NCI-H2107 treated with DMSO at 0.1 percent for 48 hours (cell line): ENCODE results near the gene MTG1.

ENCODE experiments used
- DNase-seq: peaks from one replicate; lab custom pipeline; 2025; ENCODE audit not compliant: unreplicated experiment; lab: John Stamatoyannopoulos, UW

The MTG1 gene

GRCh38 chr10:133394064-133394663 lies at the start of gene MTG1:
Gene MTG1, plus strand, starts transcription at chr10:133394157. Its CDS starts 64 bp downstream, at chr10:133394221.
- DNase-seq = peak; percentile 46

GRCh38 chr10:133344236-133344635 lies 49.7 kb upstream of the MTG1 start:
- no peak for DNase-seq

- DNase-seq = no peak
Observed at GRCh38 chr10:133346413-133346812, 47.5 kb upstream of the MTG1 start.

GRCh38 chr10:133347710-133348517 lies 46.0 kb upstream of the MTG1 start:
- no peak for DNase-seq

- DNase-seq = no peak
Observed at GRCh38 chr10:133349160-133349568, 44.8 kb upstream of the MTG1 start.

GRCh38 chr10:133349577-133350011 lies 44.4 kb upstream of the MTG1 start:
- DNase-seq = no peak

- no peak for DNase-seq
Observed at GRCh38 chr10:133350283-133350949, 43.5 kb upstream of the MTG1 start.

GRCh38 chr10:133350950-133351329 lies 43.0 kb upstream of the MTG1 start:
- no peak for DNase-seq

- no peak for DNase-seq
Observed at GRCh38 chr10:133351408-133352318, 42.3 kb upstream of the MTG1 start.

- DNase-seq = no peak
Observed at GRCh38 chr10:133353202-133353959, 40.6 kb upstream of the MTG1 start.

- no peak for DNase-seq
Observed at GRCh38 chr10:133353988-133354605, 39.9 kb upstream of the MTG1 start.

- no peak for DNase-seq
Observed at GRCh38 chr10:133354672-133355240, 39.2 kb upstream of the MTG1 start.

- DNase-seq = no peak
Observed at GRCh38 chr10:133355266-133355665, 38.7 kb upstream of the MTG1 start.

GRCh38 chr10:133355991-133356390 lies 38.0 kb upstream of the MTG1 start:
- no peak for DNase-seq

- DNase-seq = no peak
Observed at GRCh38 chr10:133356549-133357284, 37.2 kb upstream of the MTG1 start.

- no peak for DNase-seq
Observed at GRCh38 chr10:133357285-133358161, 36.4 kb upstream of the MTG1 start, which contains the start of gene FUOM. Gene FUOM, minus strand, starts transcription at chr10:133358019. Its CDS starts 12 bp downstream, at chr10:133358007.

- DNase-seq = no peak
Observed at GRCh38 chr10:133358162-133358924, 35.6 kb upstream of the MTG1 start.
